ENCODE results near the gene SEPTIN2. TPM values are rescaled to one million over a fixed set of nuclear protein-coding genes. Genes with fewer than 3 reads are reported as not detected.
A peak's percentile ranks its signal among the peaks of the same experiment; 100 is the strongest.

SEPTIN2 gene
- total RNA-seq, 1 experiment from 2014 or later = 353 TPM

DNA sequence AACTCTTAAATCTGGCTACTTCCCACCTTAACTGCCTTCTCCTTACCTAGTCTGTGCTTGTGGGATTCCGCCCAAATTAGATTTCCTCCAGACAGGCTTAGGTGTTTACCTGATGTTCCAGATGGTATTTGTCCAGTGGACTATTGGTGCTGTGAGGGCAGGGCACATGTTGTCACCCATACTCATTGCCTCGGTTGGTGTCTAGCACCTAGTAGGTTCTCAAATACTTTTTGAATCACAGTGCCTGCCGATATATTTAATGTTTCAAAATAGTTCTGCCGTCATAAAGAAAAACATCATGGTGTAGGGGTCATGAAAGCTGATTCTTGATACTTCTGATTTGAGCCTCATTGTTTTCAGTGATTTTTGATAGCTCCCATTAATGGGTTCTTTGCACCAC, 1.1 kb downstream of the SEPTIN2 start:
- H3K4me3 Mint-ChIP-seq = peak overlapping the region; percentile 99
- H3K4me1 Mint-ChIP-seq = peaks cover 65% of the 10 kb centered on the region
- H3K27ac Mint-ChIP-seq = peak overlapping the region; percentile 85
- CTCF ChIA-PET = no interaction called here
- H3K27me3 Mint-ChIP-seq (ENCODE audit: low read depth) = no peaks in the 10 kb centered on the region
- no peak for TF ChIP-seq JUN (CRISPR knock-in tag; IDR thresholded peaks at IDR 0.05)
- no peak for TF ChIP-seq NR1H2 (CRISPR knock-in tag; IDR thresholded peaks at IDR 0.05)
- TF ChIP-seq ZNF423 (CRISPR knock-in tag; IDR thresholded peaks at IDR 0.05) = no peak
- TF ChIP-seq, protein P1, sequence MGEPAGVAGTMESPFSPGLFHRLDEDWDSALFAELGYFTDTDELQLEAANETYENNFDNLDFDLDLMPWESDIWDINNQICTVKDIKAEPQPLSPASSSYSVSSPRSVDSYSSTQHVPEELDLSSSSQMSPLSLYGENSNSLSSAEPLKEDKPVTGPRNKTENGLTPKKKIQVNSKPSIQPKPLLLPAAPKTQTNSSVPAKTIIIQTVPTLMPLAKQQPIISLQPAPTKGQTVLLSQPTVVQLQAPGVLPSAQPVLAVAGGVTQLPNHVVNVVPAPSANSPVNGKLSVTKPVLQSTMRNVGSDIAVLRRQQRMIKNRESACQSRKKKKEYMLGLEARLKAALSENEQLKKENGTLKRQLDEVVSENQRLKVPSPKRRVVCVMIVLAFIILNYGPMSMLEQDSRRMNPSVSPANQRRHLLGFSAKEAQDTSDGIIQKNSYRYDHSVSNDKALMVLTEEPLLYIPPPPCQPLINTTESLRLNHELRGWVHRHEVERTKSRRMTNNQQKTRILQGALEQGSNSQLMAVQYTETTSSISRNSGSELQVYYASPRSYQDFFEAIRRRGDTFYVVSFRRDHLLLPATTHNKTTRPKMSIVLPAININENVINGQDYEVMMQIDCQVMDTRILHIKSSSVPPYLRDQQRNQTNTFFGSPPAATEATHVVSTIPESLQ (CRISPR knock-in tag; IDR thresholded peaks at IDR 0.05) = no peak
- TF ChIP-seq, protein P2, sequence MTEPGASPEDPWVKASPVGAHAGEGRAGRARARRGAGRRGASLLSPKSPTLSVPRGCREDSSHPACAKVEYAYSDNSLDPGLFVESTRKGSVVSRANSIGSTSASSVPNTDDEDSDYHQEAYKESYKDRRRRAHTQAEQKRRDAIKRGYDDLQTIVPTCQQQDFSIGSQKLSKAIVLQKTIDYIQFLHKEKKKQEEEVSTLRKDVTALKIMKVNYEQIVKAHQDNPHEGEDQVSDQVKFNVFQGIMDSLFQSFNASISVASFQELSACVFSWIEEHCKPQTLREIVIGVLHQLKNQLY (CRISPR knock-in tag; IDR thresholded peaks at IDR 0.05) = no peak
- TF ChIP-seq, protein P3, sequence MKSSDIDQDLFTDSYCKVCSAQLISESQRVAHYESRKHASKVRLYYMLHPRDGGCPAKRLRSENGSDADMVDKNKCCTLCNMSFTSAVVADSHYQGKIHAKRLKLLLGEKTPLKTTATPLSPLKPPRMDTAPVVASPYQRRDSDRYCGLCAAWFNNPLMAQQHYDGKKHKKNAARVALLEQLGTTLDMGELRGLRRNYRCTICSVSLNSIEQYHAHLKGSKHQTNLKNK (CRISPR knock-in tag; IDR thresholded peaks at IDR 0.05) = no peak
- no peak for TF ChIP-seq ZBTB21 (CRISPR knock-in tag; IDR thresholded peaks at IDR 0.05; ENCODE audit: borderline replicate concordance)
- TF ChIP-seq KAT7 (CRISPR knock-in tag; IDR thresholded peaks at IDR 0.05; ENCODE audit: borderline replicate concordance) = no peak
- TF ChIP-seq, protein P4, sequence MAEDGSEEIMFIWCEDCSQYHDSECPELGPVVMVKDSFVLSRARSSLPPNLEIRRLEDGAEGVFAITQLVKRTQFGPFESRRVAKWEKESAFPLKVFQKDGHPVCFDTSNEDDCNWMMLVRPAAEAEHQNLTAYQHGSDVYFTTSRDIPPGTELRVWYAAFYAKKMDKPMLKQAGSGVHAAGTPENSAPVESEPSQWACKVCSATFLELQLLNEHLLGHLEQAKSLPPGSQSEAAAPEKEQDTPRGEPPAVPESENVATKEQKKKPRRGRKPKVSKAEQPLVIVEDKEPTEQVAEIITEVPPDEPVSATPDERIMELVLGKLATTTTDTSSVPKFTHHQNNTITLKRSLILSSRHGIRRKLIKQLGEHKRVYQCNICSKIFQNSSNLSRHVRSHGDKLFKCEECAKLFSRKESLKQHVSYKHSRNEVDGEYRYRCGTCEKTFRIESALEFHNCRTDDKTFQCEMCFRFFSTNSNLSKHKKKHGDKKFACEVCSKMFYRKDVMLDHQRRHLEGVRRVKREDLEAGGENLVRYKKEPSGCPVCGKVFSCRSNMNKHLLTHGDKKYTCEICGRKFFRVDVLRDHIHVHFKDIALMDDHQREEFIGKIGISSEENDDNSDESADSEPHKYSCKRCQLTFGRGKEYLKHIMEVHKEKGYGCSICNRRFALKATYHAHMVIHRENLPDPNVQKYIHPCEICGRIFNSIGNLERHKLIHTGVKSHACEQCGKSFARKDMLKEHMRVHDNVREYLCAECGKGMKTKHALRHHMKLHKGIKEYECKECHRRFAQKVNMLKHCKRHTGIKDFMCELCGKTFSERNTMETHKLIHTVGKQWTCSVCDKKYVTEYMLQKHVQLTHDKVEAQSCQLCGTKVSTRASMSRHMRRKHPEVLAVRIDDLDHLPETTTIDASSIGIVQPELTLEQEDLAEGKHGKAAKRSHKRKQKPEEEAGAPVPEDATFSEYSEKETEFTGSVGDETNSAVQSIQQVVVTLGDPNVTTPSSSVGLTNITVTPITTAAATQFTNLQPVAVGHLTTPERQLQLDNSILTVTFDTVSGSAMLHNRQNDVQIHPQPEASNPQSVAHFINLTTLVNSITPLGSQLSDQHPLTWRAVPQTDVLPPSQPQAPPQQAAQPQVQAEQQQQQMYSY (CRISPR knock-in tag; IDR thresholded peaks at IDR 0.05) = no peak
- TF ChIP-seq CBFB (CRISPR knock-in tag; IDR thresholded peaks at IDR 0.05; ENCODE audit: low read depth) = no peak
- TF ChIP-seq, protein P5, sequence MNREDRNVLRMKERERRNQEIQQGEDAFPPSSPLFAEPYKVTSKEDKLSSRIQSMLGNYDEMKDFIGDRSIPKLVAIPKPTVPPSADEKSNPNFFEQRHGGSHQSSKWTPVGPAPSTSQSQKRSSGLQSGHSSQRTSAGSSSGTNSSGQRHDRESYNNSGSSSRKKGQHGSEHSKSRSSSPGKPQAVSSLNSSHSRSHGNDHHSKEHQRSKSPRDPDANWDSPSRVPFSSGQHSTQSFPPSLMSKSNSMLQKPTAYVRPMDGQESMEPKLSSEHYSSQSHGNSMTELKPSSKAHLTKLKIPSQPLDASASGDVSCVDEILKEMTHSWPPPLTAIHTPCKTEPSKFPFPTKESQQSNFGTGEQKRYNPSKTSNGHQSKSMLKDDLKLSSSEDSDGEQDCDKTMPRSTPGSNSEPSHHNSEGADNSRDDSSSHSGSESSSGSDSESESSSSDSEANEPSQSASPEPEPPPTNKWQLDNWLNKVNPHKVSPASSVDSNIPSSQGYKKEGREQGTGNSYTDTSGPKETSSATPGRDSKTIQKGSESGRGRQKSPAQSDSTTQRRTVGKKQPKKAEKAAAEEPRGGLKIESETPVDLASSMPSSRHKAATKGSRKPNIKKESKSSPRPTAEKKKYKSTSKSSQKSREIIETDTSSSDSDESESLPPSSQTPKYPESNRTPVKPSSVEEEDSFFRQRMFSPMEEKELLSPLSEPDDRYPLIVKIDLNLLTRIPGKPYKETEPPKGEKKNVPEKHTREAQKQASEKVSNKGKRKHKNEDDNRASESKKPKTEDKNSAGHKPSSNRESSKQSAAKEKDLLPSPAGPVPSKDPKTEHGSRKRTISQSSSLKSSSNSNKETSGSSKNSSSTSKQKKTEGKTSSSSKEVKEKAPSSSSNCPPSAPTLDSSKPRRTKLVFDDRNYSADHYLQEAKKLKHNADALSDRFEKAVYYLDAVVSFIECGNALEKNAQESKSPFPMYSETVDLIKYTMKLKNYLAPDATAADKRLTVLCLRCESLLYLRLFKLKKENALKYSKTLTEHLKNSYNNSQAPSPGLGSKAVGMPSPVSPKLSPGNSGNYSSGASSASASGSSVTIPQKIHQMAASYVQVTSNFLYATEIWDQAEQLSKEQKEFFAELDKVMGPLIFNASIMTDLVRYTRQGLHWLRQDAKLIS (CRISPR knock-in tag; IDR thresholded peaks at IDR 0.05; ENCODE audit: borderline replicate concordance) = no peak
- TF ChIP-seq, protein P6, sequence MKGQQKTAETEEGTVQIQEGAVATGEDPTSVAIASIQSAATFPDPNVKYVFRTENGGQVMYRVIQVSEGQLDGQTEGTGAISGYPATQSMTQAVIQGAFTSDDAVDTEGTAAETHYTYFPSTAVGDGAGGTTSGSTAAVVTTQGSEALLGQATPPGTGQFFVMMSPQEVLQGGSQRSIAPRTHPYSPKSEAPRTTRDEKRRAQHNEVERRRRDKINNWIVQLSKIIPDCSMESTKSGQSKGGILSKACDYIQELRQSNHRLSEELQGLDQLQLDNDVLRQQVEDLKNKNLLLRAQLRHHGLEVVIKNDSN (CRISPR knock-in tag; IDR thresholded peaks at IDR 0.05) = no peak
- no peak for TF ChIP-seq TEAD4 (CRISPR knock-in tag; IDR thresholded peaks at IDR 0.05)
- TF ChIP-seq, protein P7, sequence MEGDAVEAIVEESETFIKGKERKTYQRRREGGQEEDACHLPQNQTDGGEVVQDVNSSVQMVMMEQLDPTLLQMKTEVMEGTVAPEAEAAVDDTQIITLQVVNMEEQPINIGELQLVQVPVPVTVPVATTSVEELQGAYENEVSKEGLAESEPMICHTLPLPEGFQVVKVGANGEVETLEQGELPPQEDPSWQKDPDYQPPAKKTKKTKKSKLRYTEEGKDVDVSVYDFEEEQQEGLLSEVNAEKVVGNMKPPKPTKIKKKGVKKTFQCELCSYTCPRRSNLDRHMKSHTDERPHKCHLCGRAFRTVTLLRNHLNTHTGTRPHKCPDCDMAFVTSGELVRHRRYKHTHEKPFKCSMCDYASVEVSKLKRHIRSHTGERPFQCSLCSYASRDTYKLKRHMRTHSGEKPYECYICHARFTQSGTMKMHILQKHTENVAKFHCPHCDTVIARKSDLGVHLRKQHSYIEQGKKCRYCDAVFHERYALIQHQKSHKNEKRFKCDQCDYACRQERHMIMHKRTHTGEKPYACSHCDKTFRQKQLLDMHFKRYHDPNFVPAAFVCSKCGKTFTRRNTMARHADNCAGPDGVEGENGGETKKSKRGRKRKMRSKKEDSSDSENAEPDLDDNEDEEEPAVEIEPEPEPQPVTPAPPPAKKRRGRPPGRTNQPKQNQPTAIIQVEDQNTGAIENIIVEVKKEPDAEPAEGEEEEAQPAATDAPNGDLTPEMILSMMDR (IDR thresholded peaks at IDR 0.05) = no peak
- no peak for TF ChIP-seq ZNF416 (CRISPR knock-in tag; IDR thresholded peaks at IDR 0.05)
- H3K36me3 Mint-ChIP-seq = peaks cover 13% of the 10 kb centered on the region
- POLR2A ChIA-PET = interaction anchor here (0.5 to 1.0 kb wide), 2 partner anchors 14 to 168 kb away, joined by 3 to 4 read pairs; partner anchors contain the start of gene PASK
- H3K9me3 Mint-ChIP-seq = no peaks in the 10 kb centered on the region
- ATAC-seq = no peak
- DNase-seq (ENCODE audit: low spot score) = no peak
